ENCODE measurements around the gene PLAC8. TPM values are rescaled to one million over a fixed set of nuclear protein-coding genes. Genes with fewer than 3 reads are reported as not detected.
"Not testable (repeated sequence)": the region's sequence is repeated elsewhere in the genome, so short reads cannot be mapped to it uniquely, and the experiment has no call there.

Gene PLAC8
- polyA plus RNA-seq, 1 donor from 2014 or later: 884 TPM

GRCh38 chr4:83124111-83124780, 9.7 kb upstream of the PLAC8 start:
- H3K27me3 Mint-ChIP-seq: peaks cover 5% of the 10 kb centered on the region
- H3K4me3 Mint-ChIP-seq: peak overlapping the region; percentile 15 to 95 (median 58)
- peak overlapping the region; percentile 4 to 94 (median 74) for H3K27ac Mint-ChIP-seq
- H3K36me3 Mint-ChIP-seq: no peaks in the 10 kb centered on the region
- H3K9me3 Mint-ChIP-seq: no peaks in the 10 kb centered on the region
- H3K4me1 Mint-ChIP-seq: peaks cover 19 to 30% (median 29%) of the 10 kb centered on the region in 3 donors

GRCh38 chr4:83121246-83121645, 6.7 kb upstream of the PLAC8 start:
- Mint-ChIP-seq H3K4me3 (no peak overlapping the region), H3K9me3 (no peaks in the 10 kb centered on the region), H3K27me3 (peaks cover 1% of the 10 kb centered on the region), H3K4me1 (peaks cover 21 to 26% (median 23%) of the 10 kb centered on the region in 3 donors), H3K27ac (no peak overlapping the region), H3K36me3 (peaks cover 5% of the 10 kb centered on the region)

- H3K4me3 Mint-ChIP-seq: peak overlapping the region in 1 of 4 donors; percentile 47
- H3K27me3 Mint-ChIP-seq: no peaks in the 10 kb centered on the region
- H3K27ac Mint-ChIP-seq: no peak overlapping the region
- no peaks in the 10 kb centered on the region for H3K9me3 Mint-ChIP-seq
- H3K4me1 Mint-ChIP-seq: peaks cover 16 to 25% (median 18%) of the 10 kb centered on the region in 3 donors
- peaks cover 5% of the 10 kb centered on the region for H3K36me3 Mint-ChIP-seq
These were observed 4.3 kb upstream of the PLAC8 start for GRCh38 chr4:83118869-83119268.

DNA sequence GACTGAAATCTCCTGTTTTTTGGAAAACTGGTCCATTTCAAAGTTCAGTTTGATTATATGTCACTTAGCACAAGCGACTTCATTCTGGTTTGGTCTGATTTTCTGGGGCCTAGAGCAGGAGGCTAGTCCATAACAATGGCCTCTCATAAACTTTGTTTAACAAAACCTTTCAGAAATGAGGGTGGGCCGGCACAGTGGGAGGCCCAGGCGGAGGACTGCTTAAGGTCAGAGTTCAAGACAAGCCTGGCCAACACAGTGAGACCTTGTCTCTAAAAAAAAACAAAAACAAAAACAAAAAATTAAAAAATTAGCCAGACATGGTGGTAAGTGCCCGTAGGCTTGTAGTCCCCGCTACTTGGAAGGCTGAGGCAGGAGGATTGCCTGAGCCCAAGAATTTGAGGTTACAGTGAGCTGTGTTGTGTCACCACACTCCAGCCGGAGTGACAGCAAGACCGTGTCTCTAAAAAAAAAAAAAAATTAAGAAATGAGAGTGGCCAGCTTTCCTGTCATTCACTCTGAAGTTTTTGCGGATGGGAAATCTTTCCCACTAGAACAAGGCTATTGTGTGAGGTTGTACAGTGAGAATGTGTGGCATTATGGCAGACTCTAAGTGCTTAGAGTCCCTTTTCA, 1.2 kb upstream of the PLAC8 start:
- Mint-ChIP-seq H3K4me3 (peak overlapping the region in 3 of 4 donors; percentile 51 to 76 (median 63)), H3K4me1 (peaks cover 15 to 26% (median 20%) of the 10 kb centered on the region in 3 donors), H3K36me3 (peaks cover 5% of the 10 kb centered on the region), H3K27me3 (no peaks in the 10 kb centered on the region), H3K27ac (no peak overlapping the region), H3K9me3 (no peaks in the 10 kb centered on the region)

GRCh38 chr4:83115000-83115399, 471 bp upstream of the PLAC8 start:
- H3K36me3 Mint-ChIP-seq: peaks cover 5% of the 10 kb centered on the region
- peak overlapping the region; percentile 76 to 99 (median 96) for H3K4me3 Mint-ChIP-seq
- no peaks in the 10 kb centered on the region for H3K9me3 Mint-ChIP-seq
- H3K27me3 Mint-ChIP-seq: no peaks in the 10 kb centered on the region
- peaks cover 22 to 29% (median 25%) of the 10 kb centered on the region in 3 donors for H3K4me1 Mint-ChIP-seq
- H3K27ac Mint-ChIP-seq: peak overlapping the region; percentile 51 to 93 (median 85)

DNA sequence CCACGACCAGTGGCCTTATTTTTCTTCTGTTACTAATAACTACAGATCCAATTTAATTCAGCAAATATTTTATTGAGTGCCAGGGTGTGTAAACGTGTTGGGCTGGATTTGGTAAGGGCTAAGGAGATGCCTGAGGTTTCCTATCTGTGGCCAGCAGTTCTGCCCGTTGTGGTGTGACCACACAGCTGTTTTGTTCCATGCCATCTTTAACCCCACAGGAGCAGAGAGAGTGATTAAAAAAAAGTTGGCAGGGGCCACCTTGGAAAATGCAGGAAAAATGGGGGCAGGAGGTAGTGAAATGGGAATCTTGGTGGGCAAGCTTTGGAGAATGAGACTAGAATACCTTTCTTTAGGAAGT, 1.1 kb downstream of the PLAC8 start:
- H3K36me3 Mint-ChIP-seq: peaks cover 3% of the 10 kb centered on the region
- H3K27ac Mint-ChIP-seq: peak overlapping the region; percentile 34 to 87 (median 85)
- no peaks in the 10 kb centered on the region for H3K27me3 Mint-ChIP-seq
- H3K9me3 Mint-ChIP-seq: no peaks in the 10 kb centered on the region
- peaks cover 19 to 29% (median 28%) of the 10 kb centered on the region in 3 donors for H3K4me1 Mint-ChIP-seq
- H3K4me3 Mint-ChIP-seq: peak overlapping the region; percentile 76 to 99 (median 96)

- H3K36me3 Mint-ChIP-seq: peaks cover 2% of the 10 kb centered on the region
- no peaks in the 10 kb centered on the region for H3K9me3 Mint-ChIP-seq
- no peaks in the 10 kb centered on the region for H3K27me3 Mint-ChIP-seq
- H3K4me1 Mint-ChIP-seq: peaks cover 18 to 32% (median 31%) of the 10 kb centered on the region in 3 donors
- H3K4me3 Mint-ChIP-seq: peak overlapping the region; percentile 76 to 99 (median 96)
- peak overlapping the region; percentile 34 to 87 (median 85) for H3K27ac Mint-ChIP-seq
These were observed 1.7 kb downstream of the PLAC8 start for GRCh38 chr4:83112678-83113428.

- Mint-ChIP-seq H3K27ac (peak overlapping the region; percentile 34 to 87 (median 85)), H3K36me3 (no peaks in the 10 kb centered on the region), H3K27me3 (no peaks in the 10 kb centered on the region), H3K4me1 (peaks cover 15 to 30% (median 29%) of the 10 kb centered on the region in 3 donors), H3K9me3 (no peaks in the 10 kb centered on the region), H3K4me3 (peak overlapping the region; percentile 76 to 99 (median 96))
These were observed 2.3 kb downstream of the PLAC8 start for GRCh38 chr4:83112231-83112630.

GRCh38 chr4:83111751-83112141, 2.8 kb downstream of the PLAC8 start:
- peaks cover 15 to 30% (median 29%) of the 10 kb centered on the region in 3 donors for H3K4me1 Mint-ChIP-seq
- H3K9me3 Mint-ChIP-seq, H3K36me3 Mint-ChIP-seq, H3K27me3 Mint-ChIP-seq: not testable (repeated sequence)
- peak overlapping the region; percentile 34 to 98 (median 80) for H3K27ac Mint-ChIP-seq
- H3K4me3 Mint-ChIP-seq: peak overlapping the region; percentile 76 to 98 (median 86)

GRCh38 chr4:83110970-83111750, 3.4 kb downstream of the PLAC8 start:
- peaks cover 15 to 32% (median 30%) of the 10 kb centered on the region in 3 donors for H3K4me1 Mint-ChIP-seq
- H3K4me3 Mint-ChIP-seq: peak overlapping the region; percentile 94 to 98 (median 96)
- H3K27ac Mint-ChIP-seq: peak overlapping the region; percentile 93 to 98 (median 98)
- H3K27me3 Mint-ChIP-seq: no peaks in the 10 kb centered on the region
- H3K9me3 Mint-ChIP-seq: no peaks in the 10 kb centered on the region
- no peaks in the 10 kb centered on the region for H3K36me3 Mint-ChIP-seq

GRCh38 chr4:83110223-83110945, 4.1 kb downstream of the PLAC8 start:
- Mint-ChIP-seq H3K4me1 (peaks cover 16 to 32% (median 29%) of the 10 kb centered on the region in 3 donors), H3K9me3 (no peaks in the 10 kb centered on the region), H3K27ac (peak overlapping the region; percentile 93 to 98 (median 98)), H3K4me3 (peak overlapping the region; percentile 94 to 98 (median 96)), H3K36me3 (peaks cover 2% of the 10 kb centered on the region), H3K27me3 (no peaks in the 10 kb centered on the region)

DNA sequence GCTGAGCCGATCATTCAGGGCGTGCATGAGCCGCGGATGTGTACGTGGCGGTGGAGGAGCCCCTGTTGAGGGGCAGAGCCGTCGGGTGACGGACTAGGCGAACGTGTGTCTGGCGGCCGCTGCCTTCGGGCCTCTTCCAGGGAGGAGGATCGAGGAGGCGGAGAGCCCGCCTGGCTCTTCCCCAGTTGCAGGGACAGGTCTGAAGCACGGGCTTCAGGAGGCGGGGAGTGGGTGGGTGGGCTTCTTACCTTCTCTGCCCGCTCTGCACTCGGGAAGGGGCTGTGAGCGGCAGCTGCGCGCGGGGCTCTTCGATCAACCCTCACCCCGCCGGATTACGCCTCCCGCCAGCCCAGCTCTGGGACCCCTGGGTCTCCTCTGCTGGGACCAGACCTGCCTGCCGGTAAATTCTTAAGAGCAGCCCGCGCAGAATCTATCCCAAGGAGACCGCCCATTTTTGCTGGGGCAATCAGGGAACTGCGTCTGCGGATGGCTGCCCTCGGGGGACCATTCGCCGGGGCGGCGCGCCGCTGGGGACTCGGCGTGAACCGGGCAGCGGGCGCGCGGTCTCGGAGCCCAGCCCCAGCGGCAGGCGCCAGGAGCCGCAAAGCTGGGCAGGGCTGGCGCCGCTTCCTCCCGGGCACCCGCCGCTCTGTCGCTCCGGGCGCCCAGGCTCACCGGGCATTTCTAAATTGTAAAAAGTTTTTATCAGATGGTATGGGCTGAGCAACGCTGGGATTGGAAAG, 4.9 kb downstream of the PLAC8 start:
- peaks cover 22 to 34% (median 28%) of the 10 kb centered on the region in 3 donors for H3K4me1 Mint-ChIP-seq
- H3K27me3 Mint-ChIP-seq: no peaks in the 10 kb centered on the region
- H3K36me3 Mint-ChIP-seq: peaks cover 5% of the 10 kb centered on the region
- H3K27ac Mint-ChIP-seq: peak overlapping the region; percentile 93 to 99 (median 98)
- H3K9me3 Mint-ChIP-seq: no peaks in the 10 kb centered on the region
- H3K4me3 Mint-ChIP-seq: peak overlapping the region; percentile 94 to 98 (median 96)

DNA sequence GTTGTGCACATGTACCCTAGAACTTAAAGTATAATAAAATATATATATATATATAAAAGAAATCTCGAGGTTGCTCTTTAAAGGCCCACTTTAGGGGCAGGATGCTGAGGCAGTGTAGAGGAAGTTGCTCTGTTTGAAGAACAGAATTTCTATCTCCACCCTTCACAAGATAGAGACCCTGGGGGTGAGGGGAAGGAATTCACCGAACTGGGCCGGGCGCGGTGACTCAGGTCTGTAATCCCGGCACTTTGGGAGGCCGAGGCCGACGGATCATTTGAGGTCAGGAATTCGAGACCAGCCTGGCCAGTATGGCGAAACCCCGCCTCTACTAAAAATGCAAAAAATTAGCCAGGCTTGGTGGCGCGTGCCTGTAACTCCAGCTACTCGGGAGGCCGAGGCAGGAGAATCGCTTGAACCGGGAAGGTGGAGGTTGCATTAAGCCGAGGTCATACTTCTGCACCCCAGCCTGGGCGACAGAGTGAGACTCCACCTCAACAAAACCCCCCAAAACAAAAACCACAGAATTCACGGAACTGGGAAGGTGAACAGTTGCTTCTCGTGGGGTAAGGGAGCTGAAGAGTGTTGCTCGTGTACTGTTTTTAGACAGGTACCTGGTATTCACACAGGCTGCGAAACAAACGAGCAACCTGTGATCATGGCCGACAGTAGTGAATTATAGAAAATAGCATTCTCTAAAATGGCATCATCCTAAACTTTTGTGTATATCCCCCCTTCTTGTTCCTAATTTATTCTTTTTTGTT, 6.2 kb downstream of the PLAC8 start:
- peak overlapping the region; percentile 94 to 98 (median 96) for H3K4me3 Mint-ChIP-seq

More for the DNA sequence above, 6.2 kb downstream of the PLAC8 start:
- peaks cover 8% of the 10 kb centered on the region for H3K36me3 Mint-ChIP-seq
- no peaks in the 10 kb centered on the region for H3K9me3 Mint-ChIP-seq
- peak overlapping the region; percentile 93 to 99 (median 98) for H3K27ac Mint-ChIP-seq
- peaks cover 22 to 38% (median 32%) of the 10 kb centered on the region in 3 donors for H3K4me1 Mint-ChIP-seq
- H3K27me3 Mint-ChIP-seq: no peaks in the 10 kb centered on the region
